H54 (cell line): ENCODE results near the gene HIBADH.
"Not testable (repeated sequence)": the region's sequence is repeated elsewhere in the genome, so short reads cannot be mapped to it uniquely, and the experiment has no call there.

Source experiments
- DNase-seq: peaks from one replicate; pipeline ENCODE4 v3.0.0; 2011; ENCODE audit warnings: low spot score, mixed read lengths; ENCODE audit not compliant: insufficient read length
- FAIRE-seq: peaks from 3 replicates; lab custom pipeline; 2011; peaks lifted over from hg19 to GRCh38; lab: Jason Lieb, UNC
- POLR2A ChIP-seq: IDR thresholded peaks from 2 replicates; pipeline ENCODE4 v1.6.1; 2011; ENCODE audit warnings: low read depth, mild to moderate bottlenecking, low read length

HIBADH gene

GRCh38 chr7:27519793-27520469, 142.8 kb downstream of the HIBADH start:
- FAIRE-seq (no peak), DNase-seq (no peak)
- no peak for TF ChIP-seq POLR2A

GRCh38 chr7:27518561-27519350, 143.9 kb downstream of the HIBADH start:
- DNase-seq (no peak), FAIRE-seq (no peak)
- no peak for TF ChIP-seq POLR2A

- no peak for TF ChIP-seq POLR2A
- FAIRE-seq (no peak), DNase-seq (no peak)
Measured at GRCh38 chr7:27516421-27516820, 146.3 kb downstream of the HIBADH start.

- no peak for TF ChIP-seq POLR2A
- FAIRE-seq (no peak), DNase-seq (no peak)
Measured at GRCh38 chr7:27515933-27516332, 146.8 kb downstream of the HIBADH start.

GRCh38 chr7:27514861-27515260, 147.8 kb downstream of the HIBADH start:
- DNase-seq (no peak), FAIRE-seq (no peak)
- TF ChIP-seq POLR2A: no peak

- FAIRE-seq: no peak
- DNase-seq: no peak
- no peak for TF ChIP-seq POLR2A
Measured at GRCh38 chr7:27513885-27514284, 148.8 kb downstream of the HIBADH start.

- DNase-seq, FAIRE-seq: not testable (repeated sequence)
Measured at GRCh38 chr7:27511370-27511769, 151.3 kb downstream of the HIBADH start.

- FAIRE-seq: no peak
- no peak for TF ChIP-seq POLR2A
- DNase-seq: no peak
Measured at GRCh38 chr7:27510541-27510940, 152.1 kb downstream of the HIBADH start.

GRCh38 chr7:27501879-27502278, 160.8 kb downstream of the HIBADH start:
- not testable (repeated sequence) for DNase-seq, FAIRE-seq

GRCh38 chr7:27501001-27501400, 161.7 kb downstream of the HIBADH start:
- no peak for FAIRE-seq
- TF ChIP-seq POLR2A: no peak
- no peak for DNase-seq

GRCh38 chr7:27492224-27492623, 170.5 kb downstream of the HIBADH start:
- FAIRE-seq (no peak), DNase-seq (no peak)

GRCh38 chr7:27491534-27491933, 171.1 kb downstream of the HIBADH start:
- no peak for FAIRE-seq

More at GRCh38 chr7:27492224-27492623, 170.5 kb downstream of the HIBADH start:
- TF ChIP-seq POLR2A: no peak

GRCh38 chr7:27487509-27487908, 175.2 kb downstream of the HIBADH start:
- FAIRE-seq (no peak), DNase-seq (no peak)
- no peak for TF ChIP-seq POLR2A

More at GRCh38 chr7:27491534-27491933, 171.1 kb downstream of the HIBADH start:
- TF ChIP-seq POLR2A: no peak
- DNase-seq: no peak

GRCh38 chr7:27484451-27484850, 178.2 kb downstream of the HIBADH start:
- TF ChIP-seq POLR2A: no peak
- DNase-seq (no peak), FAIRE-seq (no peak)

GRCh38 chr7:27482219-27482618, 180.5 kb downstream of the HIBADH start:
- TF ChIP-seq POLR2A: no peak
- FAIRE-seq (no peak), DNase-seq (no peak)

GRCh38 chr7:27478556-27478955, 184.1 kb downstream of the HIBADH start:
- DNase-seq: no peak
- no peak for FAIRE-seq
- TF ChIP-seq POLR2A: no peak
